NCI-H2227 (cell line): Measurements from ENCODE around the gene NEUROG1.
"Not testable (repeated sequence)": the region's sequence is repeated elsewhere in the genome, so short reads cannot be mapped to it uniquely, and the experiment has no call there.

Source experiments
- DNase-seq: peaks from one replicate; lab custom pipeline; 2025; ENCODE audit not compliant: unreplicated experiment; lab: John Stamatoyannopoulos, UW

NEUROG1 gene

DNA sequence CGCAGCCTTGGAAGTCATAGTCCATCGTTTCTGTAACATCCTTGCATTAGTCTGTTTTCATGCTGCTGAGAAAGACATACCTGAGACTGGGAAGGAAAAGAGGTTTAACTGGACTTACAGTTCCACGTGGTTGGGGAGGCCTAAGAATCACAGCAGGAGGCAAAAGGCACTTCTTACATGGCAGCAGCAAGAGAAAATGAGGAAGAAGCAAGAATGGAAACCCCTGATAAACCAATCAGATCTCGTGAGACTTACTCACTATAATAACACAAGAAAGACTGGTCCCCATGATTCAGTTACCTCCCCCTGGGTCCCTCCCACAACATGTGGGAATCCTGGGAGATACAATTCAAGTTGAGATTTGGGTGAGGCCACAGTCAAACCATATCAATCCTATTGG is 40.2 kb downstream of the NEUROG1 start:
- DNase-seq, result not testable (repeated sequence)

DNA sequence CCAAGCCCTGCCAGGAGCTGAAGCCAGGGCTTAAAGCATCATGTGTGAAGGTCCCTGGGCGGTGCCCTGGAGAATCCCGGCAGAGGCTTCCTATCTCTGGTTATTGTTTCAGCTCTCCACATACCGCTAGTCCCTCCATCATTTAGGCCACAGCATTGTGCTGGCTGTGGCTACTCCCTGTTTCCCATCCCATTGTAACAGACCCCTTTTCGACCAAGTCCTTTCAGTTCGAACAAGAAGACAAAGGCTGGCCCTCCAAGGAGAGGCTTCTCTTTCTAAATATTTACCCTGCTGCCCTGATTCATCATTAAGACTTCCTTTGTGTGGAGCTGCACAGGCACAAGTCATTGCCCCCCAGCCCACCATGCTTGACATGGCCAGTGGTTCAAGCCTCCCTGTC is 41.6 kb downstream of the NEUROG1 start:
- DNase-seq, result no peak

GRCh38 chr5:135493406-135494180 is 42.2 kb downstream of the NEUROG1 start:
- DNase-seq, result no peak

DNA sequence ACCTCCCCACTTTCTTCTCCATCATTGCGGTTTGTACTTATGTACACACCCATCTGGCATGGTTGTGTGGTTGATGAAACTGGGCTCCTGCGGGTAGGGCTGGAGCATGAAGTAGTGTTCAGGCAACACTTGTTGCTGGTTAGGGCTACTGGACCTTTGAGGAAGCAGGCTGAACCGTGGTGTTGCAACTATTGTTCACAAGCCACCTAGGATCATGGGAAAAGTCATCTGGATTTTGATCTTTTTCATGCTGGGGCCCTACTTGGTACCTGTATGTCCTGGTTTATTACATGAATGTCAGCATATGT is 43.5 kb downstream of the NEUROG1 start:
- no peak for DNase-seq

DNA sequence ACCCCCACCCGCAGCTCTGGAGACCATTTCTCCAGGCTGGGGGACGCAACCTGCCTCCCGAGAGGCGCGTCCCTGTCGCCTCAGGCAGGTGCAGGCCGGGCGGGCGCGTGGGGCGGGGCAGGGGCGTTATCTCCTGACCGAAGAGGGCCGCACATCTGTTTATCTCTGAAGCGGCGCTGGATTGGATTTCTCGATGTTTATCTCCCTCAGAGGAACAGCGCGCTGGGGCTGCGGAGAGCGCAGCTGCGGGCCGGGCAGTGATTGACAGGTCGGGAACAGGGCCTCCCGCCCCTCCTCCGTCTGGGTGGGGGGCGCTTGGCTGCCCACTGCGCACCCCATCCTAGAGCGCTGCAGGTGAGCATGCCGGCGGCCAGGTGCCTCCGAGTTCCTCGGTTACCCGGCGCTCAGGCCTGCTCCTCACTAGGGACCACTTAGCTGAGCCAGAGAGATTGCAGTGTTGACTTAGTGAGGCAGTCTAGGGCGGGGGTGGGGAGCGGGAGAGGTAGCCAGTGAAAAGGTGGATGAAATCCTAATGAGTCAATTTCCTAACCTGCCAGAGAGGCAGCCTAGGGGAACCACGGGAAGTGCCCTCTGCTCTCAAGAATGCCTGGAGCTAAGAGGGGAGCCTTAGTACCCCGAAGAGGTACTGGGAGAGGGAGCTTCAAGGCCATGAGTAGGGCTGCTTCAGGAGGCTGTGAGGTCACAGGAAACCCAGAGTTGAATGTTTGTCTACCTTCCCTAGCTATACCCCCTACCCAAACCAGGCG is 44.0 kb downstream of the NEUROG1 start:
- peak; percentile 60 for DNase-seq

DNA sequence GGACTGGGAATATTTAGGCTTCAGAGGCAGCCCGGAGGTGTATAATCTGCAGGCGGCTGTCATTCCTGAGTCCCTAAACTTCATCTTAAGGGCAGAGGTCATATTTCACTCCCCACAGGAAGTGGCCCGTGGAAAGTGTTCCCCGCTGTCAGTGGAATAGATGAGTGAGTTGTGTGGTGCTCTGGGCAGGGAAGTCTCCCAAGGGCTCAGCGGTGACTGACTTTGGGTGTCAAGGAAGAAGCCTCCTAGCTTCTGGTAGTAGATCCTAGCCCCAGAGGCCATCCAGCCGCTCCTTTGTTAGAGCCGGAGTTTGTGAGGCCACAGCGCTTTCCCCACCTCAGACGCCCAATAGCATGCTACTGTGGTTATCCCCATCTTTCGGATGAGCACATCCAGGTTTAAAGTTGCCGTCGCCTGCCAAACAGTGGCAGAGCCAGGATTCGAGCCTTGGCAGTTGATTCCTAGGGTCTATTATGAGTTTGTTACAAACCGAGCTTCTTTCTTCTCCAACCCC is 44.7 kb downstream of the NEUROG1 start:
- DNase-seq, result no peak

- no peak for DNase-seq
These were observed 45.3 kb downstream of the NEUROG1 start for GRCh38 chr5:135490245-135491037.

GRCh38 chr5:135489466-135490244 is 46.1 kb downstream of the NEUROG1 start:
- no peak for DNase-seq

DNA sequence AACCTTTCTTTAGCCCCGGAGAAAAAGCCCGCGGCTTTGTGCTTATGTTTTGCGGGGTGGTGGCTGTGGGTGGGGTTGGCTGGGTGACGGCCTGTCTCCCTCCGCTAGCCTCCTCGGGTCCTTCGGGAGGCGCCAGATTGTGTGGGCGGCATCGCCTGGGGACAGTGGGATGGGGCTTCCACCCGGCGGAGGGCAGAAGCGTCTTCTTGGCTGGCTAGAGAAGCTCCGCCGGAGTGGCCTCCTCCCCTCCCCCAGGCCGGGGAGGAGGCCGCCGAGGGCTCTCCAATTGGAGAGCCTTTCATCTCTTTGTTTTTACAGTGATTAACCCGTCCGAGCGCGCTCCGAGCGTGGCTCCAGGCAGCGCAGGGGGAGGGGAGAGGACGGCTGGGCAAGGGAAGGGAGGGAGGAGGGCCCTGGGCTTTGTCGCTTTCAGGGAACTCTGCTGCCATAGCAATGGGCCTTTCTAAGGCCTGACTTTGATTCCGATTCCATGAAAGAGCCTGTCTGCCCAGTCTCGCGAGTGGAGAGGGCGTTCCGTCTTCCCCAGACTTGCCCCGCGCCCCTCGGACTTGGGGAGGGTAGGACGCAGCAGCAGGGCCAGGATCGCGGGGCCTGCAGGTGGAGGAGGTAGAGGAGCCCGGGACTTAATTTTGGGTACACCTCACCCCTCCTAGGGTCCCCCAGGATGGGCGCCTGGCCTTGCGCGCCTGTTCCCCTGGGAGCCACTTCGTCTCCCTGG is 46.9 kb downstream of the NEUROG1 start:
- DNase-seq, result peak; percentile 91

DNA sequence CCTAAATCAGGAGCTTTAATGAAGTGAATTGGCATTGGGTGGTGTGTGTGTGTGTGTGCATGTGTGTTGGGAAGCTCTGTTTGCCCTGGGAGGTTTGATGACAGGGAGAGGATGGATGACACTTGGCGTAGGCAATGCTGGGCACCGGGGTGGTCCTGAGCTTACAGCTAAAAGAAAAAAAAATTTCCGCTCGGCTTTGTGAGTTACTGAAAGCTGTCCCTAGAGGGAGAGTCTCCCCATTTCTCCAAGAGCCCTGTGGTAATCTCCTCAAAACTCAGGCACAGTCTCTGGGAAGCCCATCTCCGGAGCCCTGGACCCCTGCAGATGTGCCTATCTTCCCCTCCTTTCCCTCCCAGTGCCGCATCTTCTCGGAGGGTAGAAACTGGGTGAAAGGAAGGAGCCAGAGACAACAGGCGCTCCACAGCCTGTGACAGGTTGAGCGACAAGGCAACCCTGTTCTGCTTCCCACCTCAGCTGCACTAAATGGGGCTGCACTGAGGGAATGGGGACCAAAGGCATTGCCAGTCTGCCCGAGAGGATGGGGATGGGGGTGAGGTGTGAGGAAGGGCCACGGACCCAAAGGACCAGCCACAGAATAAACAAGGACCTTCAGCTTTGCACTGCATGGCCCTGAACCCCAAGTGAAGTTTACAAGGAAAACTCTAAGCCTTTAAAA is 47.8 kb downstream of the NEUROG1 start:
- DNase-seq, result peak; percentile 11

DNA sequence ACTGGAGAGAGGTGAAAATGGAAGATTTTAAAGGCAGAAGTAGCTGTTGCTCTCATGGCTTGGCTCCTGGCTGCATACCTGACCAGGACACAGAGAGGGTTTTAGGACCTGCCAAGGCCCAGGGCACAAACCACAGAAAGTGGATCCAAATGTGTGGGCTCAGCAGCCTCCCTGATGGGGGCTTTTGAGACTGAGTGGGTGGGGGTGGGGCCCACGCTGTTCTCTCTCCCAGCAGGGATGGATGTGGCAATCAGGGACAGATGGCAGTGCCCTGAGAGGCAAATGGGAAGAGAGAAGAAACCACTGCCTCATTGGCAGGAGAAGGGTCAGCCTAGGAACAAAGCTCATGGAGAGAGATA is 48.7 kb downstream of the NEUROG1 start:
- no peak for DNase-seq

GRCh38 chr5:135486131-135487036 is 49.4 kb downstream of the NEUROG1 start:
- no peak for DNase-seq

DNA sequence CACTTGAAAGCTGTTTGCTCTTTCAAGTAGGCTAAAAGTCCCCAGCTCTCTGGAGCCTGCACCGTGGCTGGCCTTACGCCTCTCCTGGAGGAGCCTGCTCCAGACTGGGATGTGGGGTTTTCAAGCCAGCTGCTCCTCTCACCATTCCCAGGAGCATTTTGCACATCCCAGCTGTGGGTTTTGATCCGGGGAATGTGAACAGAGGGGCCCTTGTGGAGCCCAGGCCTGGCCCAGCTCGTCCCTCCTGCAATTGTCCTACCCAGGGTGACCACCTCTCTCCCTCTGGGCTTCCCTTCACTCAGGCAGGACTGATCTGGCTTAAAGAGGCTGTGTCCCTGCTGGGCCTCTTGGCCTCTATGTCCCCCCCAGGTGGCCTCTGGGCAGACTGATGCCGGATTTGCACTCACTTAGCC is 51.1 kb downstream of the NEUROG1 start:
- peak; percentile 41 for DNase-seq
